HG03108 (cell line): Measurements from ENCODE around the gene LRRC37B.
"Not testable (repeated sequence)": the region's sequence is repeated elsewhere in the genome, so short reads cannot be mapped to it uniquely, and the experiment has no call there.

ENCODE experiments used
- ATAC-seq: cut with Tn5 transposase; IDR thresholded peaks from one replicate; pipeline ENCODE4 v1.9.1; 2021; ENCODE audit warnings: moderate library complexity; ENCODE audit not compliant: unreplicated experiment

LRRC37B gene

DNA sequence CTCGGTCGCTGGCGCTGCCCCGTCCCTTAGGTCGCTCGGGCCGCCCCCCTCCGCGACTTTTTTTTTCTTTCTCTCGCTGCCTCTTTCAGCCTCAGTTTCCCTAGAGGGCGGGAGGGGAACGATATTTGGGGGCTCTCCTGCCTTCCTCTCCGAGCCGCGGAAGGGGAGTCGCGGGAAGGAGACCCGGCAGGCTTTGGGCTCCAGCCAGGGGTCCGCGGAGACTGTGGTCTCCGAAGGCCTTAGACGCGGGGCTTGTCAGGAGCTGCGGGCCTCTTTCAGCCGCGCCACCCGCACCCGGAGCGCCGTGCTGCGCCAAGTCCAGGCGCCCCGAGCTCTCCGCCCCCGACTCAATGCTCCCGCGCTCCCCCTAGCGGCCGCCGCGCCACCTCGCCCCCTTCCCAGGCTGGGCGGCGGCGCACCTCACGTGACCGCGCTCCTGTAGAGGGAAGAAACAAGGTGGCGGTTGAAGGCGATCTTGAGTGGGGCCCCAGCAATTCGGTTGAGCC, at the start of gene LRRC37B:
LRRC37B (plus strand) TSS at position 427 of the 506 bp plus-strand sequence. CDS start 14,010 bp downstream, outside the sequence.
- ATAC-seq, result peak; percentile 87

DNA sequence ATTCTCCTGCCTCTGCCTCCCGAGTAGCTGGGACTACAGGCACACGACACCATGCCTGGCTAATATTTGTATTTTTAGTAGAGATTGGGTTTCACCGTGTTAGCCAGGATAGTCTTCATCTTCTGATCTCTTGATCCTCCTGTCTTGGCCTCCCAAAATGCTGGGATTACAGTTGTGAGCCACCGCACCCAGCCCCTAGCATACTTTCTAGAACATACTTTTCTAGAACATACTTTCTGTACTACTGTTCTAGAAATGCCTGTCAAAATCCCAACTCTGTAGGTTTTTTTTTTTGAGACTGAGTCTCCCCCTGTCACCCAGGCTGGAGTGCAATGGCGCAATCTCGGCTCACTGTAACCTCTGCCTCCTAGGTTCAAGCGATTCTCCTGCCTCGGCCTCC, 43.1 kb upstream of the LRRC37B start:
- ATAC-seq, result not testable (repeated sequence)

DNA sequence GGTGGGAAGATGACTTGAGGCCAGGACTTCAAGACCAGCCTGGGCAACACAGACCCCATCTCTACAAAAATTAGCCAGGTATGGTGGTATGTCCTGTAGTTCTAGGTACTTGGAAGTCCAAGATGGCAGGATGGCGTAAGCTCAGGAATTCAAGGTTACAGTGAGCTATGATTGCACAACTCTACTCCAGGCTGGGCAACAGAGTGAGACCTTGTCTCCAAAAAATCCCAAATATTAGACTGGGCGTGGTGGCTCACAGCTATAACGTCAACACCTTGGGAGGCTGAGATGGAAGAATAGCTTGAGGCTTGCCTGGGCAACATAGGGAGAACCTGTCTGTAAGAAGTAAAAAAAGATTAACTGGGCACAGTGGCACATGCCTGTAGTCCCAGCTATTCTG, 39.5 kb upstream of the LRRC37B start:
- no peak for ATAC-seq

DNA sequence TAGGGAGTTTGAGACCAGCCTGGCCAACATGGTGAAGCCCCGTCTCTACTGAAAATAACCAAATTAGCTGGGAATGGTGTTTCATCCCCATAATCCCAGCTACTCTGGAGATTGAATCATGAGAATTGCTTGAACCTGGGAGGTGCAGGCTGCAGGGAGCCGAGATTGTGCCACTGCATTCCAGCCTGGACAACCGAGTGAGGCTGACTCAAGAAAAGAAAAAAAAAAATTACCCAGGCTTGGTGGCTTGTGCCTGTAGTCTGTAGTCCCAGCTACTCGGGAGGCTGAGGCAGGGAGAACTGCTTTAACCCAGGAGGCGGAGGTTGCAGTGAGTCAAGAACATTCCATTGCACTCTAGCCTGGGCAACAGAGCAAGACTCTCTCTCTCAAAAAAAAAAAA, 36.8 kb upstream of the LRRC37B start:
- not testable (repeated sequence) for ATAC-seq

DNA sequence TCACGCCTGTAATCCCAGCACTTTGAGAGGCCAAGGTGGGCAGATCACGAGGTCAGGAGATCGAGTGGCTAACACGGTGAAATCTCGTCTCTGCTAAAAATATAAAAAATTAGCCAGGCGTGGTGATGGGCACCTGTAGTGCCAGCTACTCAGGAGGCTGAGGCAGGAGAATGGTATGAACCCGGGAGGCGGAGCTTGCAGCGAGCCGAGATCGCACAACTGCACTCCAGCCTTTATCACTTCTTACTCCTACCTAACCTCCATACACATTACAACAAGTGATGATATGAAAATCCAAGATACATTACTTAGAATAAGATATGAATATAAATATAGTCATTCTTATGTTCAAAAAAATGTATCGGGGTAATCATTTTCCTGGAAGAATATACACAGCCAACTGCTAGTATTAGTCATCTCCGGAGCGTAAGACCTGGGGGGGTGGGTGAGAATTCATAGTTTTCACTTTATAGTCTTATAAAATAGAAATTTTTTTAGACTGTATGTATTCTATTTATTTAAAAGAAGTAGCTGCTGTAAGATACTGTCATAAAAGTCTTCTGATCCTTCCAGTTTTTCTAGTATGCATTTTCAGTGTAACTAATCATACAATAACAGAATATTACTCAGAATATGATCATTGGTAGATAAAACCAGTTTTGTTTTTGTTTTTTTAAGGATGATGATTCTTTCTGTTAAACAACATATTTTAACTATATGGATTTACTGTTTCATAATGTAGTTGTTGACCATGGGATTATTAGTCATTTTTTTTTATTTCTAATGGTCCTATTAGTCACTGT, 32.7 kb upstream of the LRRC37B start:
- ATAC-seq, result not testable (repeated sequence)

DNA sequence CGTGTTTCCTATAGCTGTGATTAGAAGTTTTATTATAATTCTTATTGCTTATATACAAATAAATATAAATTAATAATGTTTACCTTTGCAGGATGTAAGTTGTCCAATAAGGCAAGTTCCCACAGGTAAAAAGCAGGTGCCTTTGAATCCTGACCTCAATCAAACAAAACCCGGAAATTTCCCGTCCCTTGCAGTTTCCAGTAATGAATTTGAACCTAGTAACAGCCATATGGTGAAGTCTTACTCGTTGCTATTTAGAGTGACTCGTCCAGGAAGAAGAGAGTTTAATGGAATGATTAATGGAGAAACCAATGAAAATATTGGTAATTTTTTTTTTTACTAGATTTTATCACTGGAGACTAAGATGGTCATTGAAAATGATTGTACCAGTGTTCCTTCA, 31.8 kb upstream of the LRRC37B start:
- ATAC-seq, result not testable (repeated sequence)

DNA sequence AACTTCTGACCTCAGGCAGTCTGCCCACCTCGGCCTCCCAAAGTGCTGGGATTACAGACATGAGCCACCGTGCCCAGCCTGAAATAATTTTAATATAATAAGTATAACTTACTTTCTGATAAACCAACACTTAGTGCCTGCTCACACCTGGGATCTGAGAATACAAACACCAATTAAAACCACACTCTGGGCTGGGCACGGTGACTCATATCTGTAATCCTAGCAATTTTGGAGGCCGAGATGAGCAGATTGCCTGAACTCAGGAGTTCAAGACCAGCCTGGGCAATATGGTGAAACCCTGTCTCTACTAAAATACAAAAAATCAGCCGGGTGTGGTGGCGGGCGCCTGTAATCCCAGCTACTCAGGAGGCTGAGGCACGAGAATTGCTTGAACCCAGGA, 15.4 kb upstream of the LRRC37B start:
- not testable (repeated sequence) for ATAC-seq

DNA sequence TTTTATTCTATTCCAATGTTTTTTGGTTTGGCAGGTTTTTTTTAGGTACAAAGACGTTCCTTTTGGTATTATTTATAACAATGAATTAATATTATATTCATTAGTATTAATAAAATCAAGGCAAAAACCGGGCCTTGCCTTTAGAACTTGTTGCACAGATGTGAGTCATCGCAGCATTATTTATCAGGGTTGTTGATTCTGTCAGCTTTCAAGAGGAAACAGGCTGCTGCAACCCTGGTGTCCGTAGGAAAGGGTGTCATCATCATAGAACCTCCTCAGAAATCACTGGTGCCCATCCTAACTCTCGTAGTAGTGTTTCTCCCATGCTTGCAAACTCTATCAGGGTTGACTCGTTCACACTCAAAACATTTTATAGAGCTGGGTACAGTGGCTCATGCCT, 10.2 kb upstream of the LRRC37B start:
- ATAC-seq, result no peak

DNA sequence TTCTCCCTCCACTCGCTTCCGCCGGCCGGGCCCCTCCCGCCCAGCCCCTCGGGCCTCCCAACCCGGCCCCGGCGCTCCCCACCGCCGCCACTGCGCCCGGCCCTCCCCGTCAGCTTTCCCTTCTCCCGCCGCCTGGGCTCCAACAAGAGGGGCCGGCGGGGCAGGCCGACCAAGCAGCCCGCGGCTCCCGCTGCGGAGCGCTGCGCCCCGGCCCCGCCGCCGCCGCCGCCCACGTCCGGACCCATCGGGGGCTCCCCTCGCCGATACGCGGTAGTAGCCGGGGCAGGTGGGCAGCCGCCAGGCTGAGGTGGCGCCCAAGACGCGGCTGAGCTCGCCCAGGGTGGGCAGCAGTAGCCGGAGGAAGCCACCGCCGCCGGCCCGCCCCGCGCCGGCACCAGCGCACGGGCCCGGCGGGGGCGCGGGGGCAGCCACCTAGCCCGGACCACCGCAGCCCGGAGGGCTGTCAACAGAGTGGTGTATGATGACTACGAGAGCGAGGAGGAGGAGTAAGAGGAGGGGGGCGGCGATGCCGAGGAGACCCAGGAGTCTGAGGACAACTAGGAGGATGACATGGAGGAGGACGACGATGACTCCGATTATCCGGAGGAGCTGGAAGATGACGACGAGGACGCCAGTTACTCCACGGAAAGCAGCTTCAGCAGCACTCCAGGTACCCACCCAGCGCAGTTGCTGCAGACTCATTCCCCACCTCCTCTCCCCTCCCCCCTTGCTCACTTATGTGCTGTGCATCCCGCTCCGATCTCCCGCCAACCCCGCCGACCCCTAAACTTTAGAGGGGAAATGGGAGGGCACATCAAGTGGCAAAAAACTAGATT, 498 bp downstream of the LRRC37B start:
- ATAC-seq, result peak; percentile 28

DNA sequence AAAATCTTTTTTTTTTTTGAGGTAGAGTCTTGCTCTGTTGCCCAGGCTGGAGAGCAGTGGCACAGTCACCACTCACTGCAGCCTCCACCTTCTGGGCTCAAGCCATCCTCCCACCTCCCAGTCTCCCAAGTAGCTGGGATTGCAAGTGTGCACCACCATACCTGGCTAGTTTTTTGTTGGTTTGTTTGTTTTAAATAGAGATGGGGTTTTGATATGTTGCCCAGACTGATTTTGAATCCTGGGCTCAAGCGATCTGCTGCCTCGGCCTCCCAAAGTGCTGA, 2.0 kb downstream of the LRRC37B start:
- no peak for ATAC-seq

DNA sequence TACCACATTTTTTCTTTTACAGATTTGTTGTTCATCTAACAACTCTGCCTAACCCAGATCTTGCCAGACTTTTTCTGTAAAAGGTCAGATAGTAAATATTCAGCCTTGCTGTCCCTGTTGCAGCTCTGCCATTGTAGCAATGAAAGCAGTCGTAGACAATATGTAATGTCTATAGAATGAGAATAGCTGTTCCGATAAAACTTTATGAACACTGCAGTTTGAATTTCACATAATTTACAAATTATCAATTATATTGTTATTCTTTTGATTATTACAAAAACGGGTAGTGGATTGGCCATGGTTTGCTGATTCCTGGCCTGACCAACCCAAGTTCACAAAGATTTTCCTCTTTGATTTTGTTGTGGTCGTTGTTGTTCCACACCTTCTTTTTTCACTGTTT, 2.9 kb downstream of the LRRC37B start:
- ATAC-seq, result no peak

DNA sequence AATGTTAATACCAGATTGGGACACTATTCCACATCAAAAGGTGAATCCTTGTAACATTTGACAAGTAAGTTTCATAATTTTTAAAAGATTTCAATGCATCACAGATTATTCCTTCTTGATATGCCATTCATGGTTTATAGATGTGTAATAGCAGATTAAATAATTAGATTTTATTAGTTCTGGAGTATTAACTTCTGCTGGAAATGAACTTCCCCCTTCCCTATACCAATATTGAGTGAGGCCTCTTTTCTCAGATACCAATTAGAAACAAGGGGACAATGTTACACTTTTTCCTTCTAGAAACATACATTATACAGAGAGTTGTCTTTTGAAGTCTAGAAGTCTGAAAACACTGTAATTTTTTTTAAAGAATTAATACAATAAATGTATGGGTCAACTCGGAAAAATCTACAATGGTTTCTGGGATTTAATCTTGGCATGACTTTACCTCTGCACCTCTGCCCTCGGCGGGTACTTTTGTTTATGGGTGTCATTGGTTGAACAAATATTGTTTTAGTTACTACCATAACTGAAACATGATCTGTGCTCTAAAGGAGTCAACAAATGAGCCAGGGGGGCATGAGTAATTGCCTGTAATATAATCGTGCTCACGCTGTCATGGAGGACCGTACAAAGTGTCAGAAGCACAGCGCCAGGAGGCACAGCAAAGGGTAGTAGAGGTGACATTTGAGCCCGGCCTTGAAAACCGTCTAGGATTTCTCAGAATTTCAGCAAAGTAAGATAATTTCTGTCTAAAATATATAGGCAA, 8.2 kb downstream of the LRRC37B start:
- no peak for ATAC-seq

DNA sequence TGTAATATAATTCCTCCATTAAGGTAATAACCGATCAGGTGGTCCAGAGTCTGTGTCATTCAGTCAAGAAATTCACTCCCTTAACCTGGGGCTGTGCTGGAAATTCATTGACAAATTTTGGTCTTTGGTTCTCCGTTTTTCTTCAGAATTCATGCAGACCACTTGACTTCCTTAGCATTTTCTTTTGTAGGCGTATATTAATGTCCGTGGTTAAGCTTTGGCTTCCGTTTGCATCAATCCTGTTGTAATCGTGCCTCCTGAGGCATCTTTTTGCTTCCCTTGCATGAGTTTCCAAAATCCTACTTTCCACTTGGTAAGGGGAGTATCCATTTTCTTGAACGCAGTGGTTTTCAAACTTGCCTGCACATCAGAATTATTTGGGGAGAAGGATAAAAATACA, 9.0 kb downstream of the LRRC37B start:
- no peak for ATAC-seq

DNA sequence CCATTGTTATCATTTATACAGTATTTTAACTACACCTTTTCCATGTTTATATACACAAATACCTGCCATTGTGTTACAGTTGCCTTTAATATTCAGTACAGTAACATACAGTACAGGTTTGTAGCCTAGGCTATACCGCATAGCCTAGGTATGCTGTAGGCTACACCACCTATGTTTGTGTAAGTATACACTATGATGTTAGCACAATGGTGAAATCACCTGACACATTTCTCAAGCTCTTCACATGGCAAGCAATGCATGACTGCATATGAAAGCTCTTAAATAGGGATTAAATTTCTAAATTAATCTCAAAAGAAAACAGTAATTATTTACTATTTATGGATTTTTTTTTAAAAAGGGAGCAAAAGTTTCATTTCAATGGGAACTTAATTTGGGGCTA, 12.0 kb downstream of the LRRC37B start:
- ATAC-seq, result no peak

DNA sequence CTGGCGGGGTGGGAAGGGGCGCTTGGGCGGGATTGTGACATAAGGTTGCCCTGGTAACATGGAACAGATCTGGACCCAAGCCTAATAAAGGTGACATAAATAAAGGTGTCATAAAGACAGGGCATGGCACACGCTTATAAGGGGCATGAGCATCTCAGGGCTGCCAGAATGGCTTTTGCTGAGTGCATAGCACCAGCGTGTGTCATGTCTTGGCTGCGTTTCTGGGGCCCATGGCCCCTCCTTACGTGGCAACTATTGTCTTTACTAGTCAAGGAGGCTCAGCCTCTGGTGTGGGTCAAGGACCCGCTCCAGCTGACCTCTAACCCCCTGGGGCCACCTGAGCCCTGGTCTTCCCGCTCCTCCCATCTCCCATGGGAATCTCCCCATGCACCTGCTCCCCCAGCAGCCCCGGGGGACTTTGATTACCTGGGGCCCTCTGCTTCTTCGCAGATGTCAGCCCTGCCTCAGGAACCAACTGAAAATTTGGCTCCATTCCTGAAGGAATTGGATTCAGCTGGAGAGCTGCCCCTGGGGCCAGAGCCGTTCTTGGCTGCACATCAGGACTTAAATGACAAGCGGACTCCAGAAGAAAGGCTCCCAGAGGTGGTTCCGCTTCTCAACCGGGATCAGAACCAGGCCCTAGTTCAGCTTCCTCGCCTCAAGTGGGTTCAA, 13.9 kb downstream of the LRRC37B start:
- ATAC-seq, result no peak

DNA sequence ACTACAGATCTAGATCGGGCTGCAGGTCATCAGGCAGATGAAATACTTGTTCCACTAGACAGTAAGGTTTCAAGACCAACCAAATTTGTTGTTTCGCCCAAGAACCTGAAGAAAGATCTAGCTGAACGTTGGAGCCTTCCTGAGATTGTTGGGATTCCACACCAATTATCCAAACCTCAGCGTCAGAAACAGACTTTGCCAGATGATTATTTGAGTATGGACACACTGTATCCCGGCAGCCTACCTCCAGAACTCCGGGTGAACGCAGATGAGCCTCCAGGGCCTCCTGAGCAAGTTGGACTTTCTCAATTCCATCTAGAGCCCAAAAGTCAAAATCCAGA, 14.4 kb downstream of the LRRC37B start:
- ATAC-seq, result no peak

DNA sequence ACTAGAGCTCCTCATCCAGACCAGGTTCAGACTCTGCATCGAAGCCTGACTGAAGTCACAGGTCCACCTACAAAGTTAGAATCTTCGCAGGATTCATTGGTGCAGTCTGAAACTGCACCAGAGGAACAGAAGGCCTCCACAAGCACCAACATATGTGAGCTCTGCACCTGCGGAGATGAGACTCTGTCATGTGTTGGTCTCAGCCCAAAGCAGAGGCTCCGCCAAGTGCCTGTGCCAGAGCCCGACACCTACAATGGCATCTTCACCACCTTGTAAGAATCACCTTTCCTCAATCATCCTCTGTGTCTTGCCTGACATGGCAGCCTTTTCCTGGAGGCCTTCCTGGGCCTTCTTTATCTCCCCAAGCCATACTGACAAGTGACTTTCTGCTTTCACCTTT, 15.4 kb downstream of the LRRC37B start:
- ATAC-seq, result not testable (repeated sequence)

DNA sequence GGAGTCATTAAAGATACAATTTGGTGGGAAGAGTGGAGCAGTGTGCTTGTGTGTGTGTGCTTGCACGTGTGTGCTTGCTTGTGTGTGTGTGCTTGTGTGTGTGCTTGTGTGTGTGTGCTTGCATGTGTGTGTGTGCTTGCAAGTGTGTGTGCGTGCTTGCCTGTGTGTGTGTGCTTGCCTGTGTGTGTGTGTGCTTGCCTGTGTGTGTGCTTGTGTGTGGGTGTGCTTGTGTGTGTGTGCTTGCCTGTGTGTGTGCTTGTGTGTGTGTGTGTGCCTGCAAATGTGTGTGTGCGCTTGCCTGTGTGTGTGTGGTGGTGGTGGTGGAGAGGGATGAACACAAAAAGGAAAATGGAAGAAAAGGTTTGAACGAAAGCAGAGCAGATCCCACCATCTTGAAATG, 20.1 kb downstream of the LRRC37B start:
- not testable (repeated sequence) for ATAC-seq

DNA sequence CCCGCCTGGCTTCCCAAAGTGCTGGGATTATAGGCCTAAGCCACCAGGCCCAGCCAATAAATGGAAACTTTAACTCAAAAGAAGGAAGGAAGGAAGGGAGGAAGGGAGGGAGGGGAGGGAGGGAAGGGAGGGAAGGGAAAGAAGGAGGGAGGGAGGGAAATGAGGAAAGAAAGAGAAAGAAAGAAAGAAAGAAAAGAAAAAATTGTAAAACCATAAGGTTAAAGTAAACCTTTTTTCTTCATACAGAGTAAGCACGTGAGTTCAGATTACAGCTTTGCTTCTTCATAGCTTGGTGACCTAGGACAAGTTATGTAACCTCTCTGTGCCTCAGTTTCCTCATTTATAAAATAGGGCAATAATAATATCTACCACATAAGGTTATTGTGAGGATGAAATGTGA, 26.0 kb downstream of the LRRC37B start:
- ATAC-seq, result no peak

DNA sequence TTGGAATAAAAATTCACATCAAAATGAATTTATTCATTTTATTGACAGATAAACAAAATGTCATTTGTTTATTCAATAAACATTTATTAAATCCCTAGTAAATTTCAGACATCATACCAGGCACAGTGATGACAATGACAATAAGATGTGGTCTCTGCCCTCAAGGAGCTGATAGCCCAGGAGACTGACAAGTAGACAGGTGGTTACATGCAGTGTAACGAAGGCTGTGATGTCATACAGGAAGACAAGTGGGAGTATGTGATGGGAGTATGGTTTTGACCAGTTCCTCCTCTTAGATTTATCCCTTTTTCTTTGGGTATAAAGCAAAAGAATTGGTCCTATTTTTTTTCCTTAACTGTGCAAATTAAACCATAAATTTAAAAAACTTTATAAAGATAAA, 26.6 kb downstream of the LRRC37B start:
- not testable (repeated sequence) for ATAC-seq

DNA sequence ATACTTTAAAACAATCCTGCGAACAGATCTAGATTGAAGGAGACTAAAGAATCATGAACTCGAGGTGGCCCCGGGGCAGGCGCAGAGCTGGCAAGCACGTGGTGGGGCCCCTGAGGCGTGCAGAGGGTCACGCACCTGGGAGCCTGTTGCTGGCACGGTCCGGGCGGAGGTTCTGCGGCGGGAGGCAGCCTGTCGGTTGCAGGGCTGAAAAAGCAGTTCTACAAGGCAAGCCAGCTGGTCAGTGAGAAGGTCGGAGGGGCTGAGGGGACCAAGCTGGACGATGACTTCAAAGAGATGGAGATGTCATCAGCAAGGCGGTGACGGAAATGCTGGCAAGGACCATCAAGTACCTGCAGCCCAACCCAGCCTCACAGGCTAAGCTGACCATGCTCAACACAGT, 33.1 kb downstream of the LRRC37B start:
- ATAC-seq, result not testable (repeated sequence)
